ENCODE results near the gene TEX264. TPM values are rescaled to one million over a fixed set of nuclear protein-coding genes. Genes with fewer than 3 reads are reported as not detected.

The TEX264 gene
- total RNA-seq, 2 donors from 2014 or later = 27.3 to 50.9 TPM

DNA sequence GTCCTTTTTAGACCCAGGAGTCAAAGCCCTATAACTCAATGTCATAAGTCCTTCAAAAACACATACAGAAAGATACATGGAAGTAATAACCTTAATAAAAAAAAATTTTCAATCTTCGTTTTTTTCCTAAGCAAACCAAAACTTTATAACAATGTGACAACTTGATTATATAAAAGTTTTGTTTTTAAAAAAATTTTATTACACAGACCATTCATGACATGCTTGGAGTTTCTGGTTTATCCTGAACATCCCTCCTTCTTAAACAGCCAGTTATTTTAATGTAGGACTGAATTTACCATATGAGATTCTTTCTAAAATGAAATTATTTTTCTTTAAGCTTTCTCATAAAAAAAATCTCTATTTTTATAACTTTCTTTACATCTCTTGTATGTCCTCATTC lies 77.3 kb downstream of the TEX264 start:
- no peaks in the 10 kb centered on the region for H3K4me1 ChIP-seq (ENCODE audit: control insufficient read depth in 1 of 2, low read depth in 2 of 2)
- no peaks in the 10 kb centered on the region for H3K27me3 ChIP-seq (replicated peaks; ENCODE audit: insufficient read depth)
- H3K36me3 ChIP-seq = no peaks in the 10 kb centered on the region
- ATAC-seq (ENCODE audit: insufficient number of reproducible peaks, low FRiP score, low read depth) = no peak
- no peak overlapping the region for H3K4me3 ChIP-seq
- TF ChIP-seq, protein P1, sequence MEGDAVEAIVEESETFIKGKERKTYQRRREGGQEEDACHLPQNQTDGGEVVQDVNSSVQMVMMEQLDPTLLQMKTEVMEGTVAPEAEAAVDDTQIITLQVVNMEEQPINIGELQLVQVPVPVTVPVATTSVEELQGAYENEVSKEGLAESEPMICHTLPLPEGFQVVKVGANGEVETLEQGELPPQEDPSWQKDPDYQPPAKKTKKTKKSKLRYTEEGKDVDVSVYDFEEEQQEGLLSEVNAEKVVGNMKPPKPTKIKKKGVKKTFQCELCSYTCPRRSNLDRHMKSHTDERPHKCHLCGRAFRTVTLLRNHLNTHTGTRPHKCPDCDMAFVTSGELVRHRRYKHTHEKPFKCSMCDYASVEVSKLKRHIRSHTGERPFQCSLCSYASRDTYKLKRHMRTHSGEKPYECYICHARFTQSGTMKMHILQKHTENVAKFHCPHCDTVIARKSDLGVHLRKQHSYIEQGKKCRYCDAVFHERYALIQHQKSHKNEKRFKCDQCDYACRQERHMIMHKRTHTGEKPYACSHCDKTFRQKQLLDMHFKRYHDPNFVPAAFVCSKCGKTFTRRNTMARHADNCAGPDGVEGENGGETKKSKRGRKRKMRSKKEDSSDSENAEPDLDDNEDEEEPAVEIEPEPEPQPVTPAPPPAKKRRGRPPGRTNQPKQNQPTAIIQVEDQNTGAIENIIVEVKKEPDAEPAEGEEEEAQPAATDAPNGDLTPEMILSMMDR (IDR thresholded peaks at IDR 0.05) = no peak
- DNase-seq (ENCODE audit: low spot score) = no peak
- no peak overlapping the region for H3K27ac ChIP-seq
- no peaks in the 10 kb centered on the region for H3K9me3 ChIP-seq

DNA sequence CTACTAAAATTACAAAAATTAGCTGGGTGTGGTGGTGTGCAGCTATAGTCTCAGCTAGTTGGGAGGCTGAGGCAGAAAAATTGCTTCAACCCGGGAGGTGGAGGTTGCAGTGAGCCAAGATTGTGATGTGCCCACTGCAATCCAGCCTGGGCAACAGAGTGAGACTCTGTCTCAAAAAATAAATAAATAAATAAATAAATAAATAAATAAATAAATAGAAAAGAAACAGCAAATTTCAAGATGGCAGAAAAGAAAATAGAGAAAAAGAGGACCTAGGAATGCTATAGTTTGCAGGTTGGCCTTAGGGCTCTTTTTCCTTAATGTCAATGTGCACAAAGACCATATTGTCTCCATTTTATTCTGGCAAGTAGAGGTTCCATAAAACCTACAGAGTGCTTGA lies 79.8 kb downstream of the TEX264 start:
- no peak for DNase-seq (ENCODE audit: low spot score)
- H3K4me1 ChIP-seq (ENCODE audit: control insufficient read depth in 1 of 2, low read depth in 2 of 2) = no peaks in the 10 kb centered on the region
- no peaks in the 10 kb centered on the region for H3K27me3 ChIP-seq (replicated peaks; ENCODE audit: insufficient read depth)
- ATAC-seq (ENCODE audit: insufficient number of reproducible peaks, low FRiP score, low read depth) = no peak
- TF ChIP-seq, protein P1 (IDR thresholded peaks at IDR 0.05) = no peak
- no peak overlapping the region for H3K4me3 ChIP-seq
- no peaks in the 10 kb centered on the region for H3K9me3 ChIP-seq
- H3K27ac ChIP-seq = no peak overlapping the region
- no peaks in the 10 kb centered on the region for H3K36me3 ChIP-seq

DNA sequence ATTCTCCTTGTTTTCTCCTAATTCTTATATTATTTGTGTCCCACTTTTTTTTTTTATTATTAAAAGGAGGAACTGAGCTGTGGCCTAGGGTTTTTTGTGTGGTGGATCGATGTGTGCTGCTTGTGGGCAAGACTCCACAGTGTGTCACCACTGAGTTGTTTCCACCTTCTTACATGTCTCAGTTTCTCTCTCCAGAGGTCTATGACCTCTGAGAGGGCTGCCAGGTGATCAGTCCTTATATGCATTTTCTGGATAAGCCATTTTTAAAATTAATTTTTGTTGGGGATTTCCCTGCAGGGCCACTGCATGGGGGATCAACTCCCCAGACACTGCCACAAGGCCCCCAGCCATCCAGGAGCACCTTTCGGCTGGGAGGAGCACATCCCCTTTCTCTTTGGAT lies 80.2 kb downstream of the TEX264 start:
- H3K4me1 ChIP-seq (ENCODE audit: control insufficient read depth in 1 of 2, low read depth in 2 of 2) = no peaks in the 10 kb centered on the region
- TF ChIP-seq, protein P1 (IDR thresholded peaks at IDR 0.05) = no peak
- no peaks in the 10 kb centered on the region for H3K36me3 ChIP-seq
- no peak overlapping the region for H3K27ac ChIP-seq
- DNase-seq (ENCODE audit: low spot score) = no peak
- ATAC-seq (ENCODE audit: insufficient number of reproducible peaks, low FRiP score, low read depth) = no peak
- no peaks in the 10 kb centered on the region for H3K27me3 ChIP-seq (replicated peaks; ENCODE audit: insufficient read depth)
- H3K4me3 ChIP-seq = no peak overlapping the region
- H3K9me3 ChIP-seq = no peaks in the 10 kb centered on the region

Other genes starting within 250 kb of the TEX264 start
- gene DCAF1, start 171.2 kb upstream of the TEX264 start, total RNA-seq = 10 to 100 TPM; 12.6 to 28.8 TPM
- 10 to 100 TPM; 41.8 to 42.2 TPM for gene RAD54L2, start 132.5 kb upstream of the TEX264 start, total RNA-seq
- under 1 TPM; 0.49 to 0.54 TPM for gene GRM2, start 35.8 kb downstream of the TEX264 start, total RNA-seq
- gene IQCF6, start 108.0 kb downstream of the TEX264 start, total RNA-seq = not detected
- not detected for gene IQCF2, start 190.4 kb downstream of the TEX264 start, total RNA-seq
- not detected for gene IQCF5, start 204.3 kb downstream of the TEX264 start, total RNA-seq
- not detected for gene IQCF1, start 232.1 kb downstream of the TEX264 start, total RNA-seq

Measured in thoracic aorta (tissue), 2 donors.